DND-41 (cell line): ENCODE data around the gene FAM180A.

Source experiments
- ATAC-seq: fragments of 200-7000 bp; cut with Tn5 transposase; 3 replicates; pipeline ENCODE4 v1.9.1; 2021; ENCODE audit warnings: low read depth; ENCODE audit not compliant: insufficient read depth
- DNase-seq: peaks from one replicate; pipeline ENCODE4 v3.0.0-alpha.2; 2020
- H2AFZ ChIP-seq: 2 replicates; pipeline ENCODE4 v1.6.0; 2012; ENCODE audit warnings: low read depth, low read length
- H3K27ac ChIP-seq: 2 replicates; pipeline ENCODE4 v1.5.1; 2012; ENCODE audit warnings: low read length, inconsistent platforms
- H3K27me3 ChIP-seq: fragments of 200-600 bp; sonication (generic); 2 replicates; pipeline ENCODE4 v1.6.0; 2012; ENCODE audit warnings: low read length, mild to moderate bottlenecking, inconsistent platforms; ENCODE audit not compliant: insufficient read depth, poor library complexity
- H3K36me3 ChIP-seq: 2 replicates; pipeline ENCODE4 v1.5.1; 2012; ENCODE audit warnings: low read length, inconsistent platforms; ENCODE audit not compliant: insufficient read depth
- H3K4me1 ChIP-seq: 2 replicates; pipeline ENCODE4 v1.5.1; 2012; ENCODE audit warnings: mild to moderate bottlenecking, low read length; ENCODE audit not compliant: insufficient read depth
- H3K4me2 ChIP-seq: 2 replicates; pipeline ENCODE4 v1.6.0; 2012; ENCODE audit warnings: mild to moderate bottlenecking, moderate library complexity, low read length, inconsistent platforms; ENCODE audit not compliant: insufficient read depth
- H3K4me3 ChIP-seq, 2 experiments: fragments of 200-600 bp in 1 of 2; shearing (Covaris generic) in 1 of 2; 2 replicates each; pipeline ENCODE4 v1.5.1; 2012 to 2016; ENCODE audit warnings: inconsistent platforms in 2 of 2, low read length in 2 of 2, mild to moderate bottlenecking in 2 of 2, low read depth in 1 of 2, moderate library complexity in 1 of 2
- H3K79me2 ChIP-seq: 2 replicates; pipeline ENCODE4 v1.6.0; 2012; ENCODE audit warnings: low read length, inconsistent platforms; ENCODE audit not compliant: insufficient read depth
- H3K9ac ChIP-seq: 2 replicates; pipeline ENCODE4 v1.6.0; 2012; ENCODE audit warnings: low read depth, mild to moderate bottlenecking, inconsistent platforms, low read length, moderate library complexity
- H3K9me3 ChIP-seq: 2 replicates; pipeline ENCODE4 v1.5.1; 2012; ENCODE audit warnings: low read length, moderate library complexity, mild to moderate bottlenecking, inconsistent platforms; ENCODE audit not compliant: insufficient read depth, severe bottlenecking
- H4K20me1 ChIP-seq: 2 replicates; pipeline ENCODE4 v1.6.0; 2012; ENCODE audit warnings: low read length; ENCODE audit not compliant: insufficient read depth
- CTCF ChIP-seq: IDR thresholded peaks from 2 replicates; pipeline ENCODE4 v1.5.1; 2012; ENCODE audit warnings: borderline replicate concordance, low read length, moderate library complexity, mild to moderate bottlenecking; ENCODE audit not compliant: poor library complexity, severe bottlenecking; ENCODE audit errors: extremely low read depth
- EZH2 ChIP-seq: IDR thresholded peaks from 3 replicates; pipeline ENCODE4 v1.6.1; 2012; ENCODE audit warnings: borderline replicate concordance, low read depth, mild to moderate bottlenecking, moderate library complexity, low read length, inconsistent platforms; ENCODE audit not compliant: severe bottlenecking

FAM180A gene

GRCh38 chr7:135748770-135749169 is at the start of gene FAM180A:
TSS of gene FAM180A (minus strand) at chr7:135748813. CDS start at chr7:135748580, 233 bp downstream.
- Histone ChIP-seq H3K4me2 (no peak within 1 kb of the TSS), H3K9me3 (no peaks in the 10 kb centered on the region), H3K4me1 (no peaks in the 10 kb centered on the region), H2AFZ (no peak within 1 kb of the TSS), H4K20me1 (no peaks in the 10 kb centered on the region), H3K27ac (no peak within 1 kb of the TSS), H3K27me3 (no peaks in the 10 kb centered on the region), H3K4me3 (no peak within 1 kb of the TSS), H3K9ac (no peak within 1 kb of the TSS), H3K79me2 (no peaks in the 10 kb centered on the region), H3K36me3 (no peaks in the 10 kb centered on the region)
- no peak for TF ChIP-seq EZH2
- no peak for TF ChIP-seq CTCF
- no peak for ATAC-seq
- no peak for DNase-seq

GRCh38 chr7:135798095-135798494 is 49.5 kb upstream of the FAM180A start:
- H2AFZ ChIP-seq: no peak overlapping the region
- no peaks in the 10 kb centered on the region for H4K20me1 ChIP-seq
- no peak overlapping the region for H3K27ac ChIP-seq
- H3K9ac ChIP-seq: no peak overlapping the region
- H3K9me3 ChIP-seq: no peaks in the 10 kb centered on the region
- ATAC-seq (no peak), DNase-seq (no peak)
- H3K4me3 ChIP-seq: no peak overlapping the region
- no peaks in the 10 kb centered on the region for H3K36me3 ChIP-seq
- no peaks in the 10 kb centered on the region for H3K27me3 ChIP-seq
- no peak overlapping the region for H3K4me2 ChIP-seq
- H3K79me2 ChIP-seq: no peaks in the 10 kb centered on the region
- peaks cover 3% of the 10 kb centered on the region; the same call in 1 of the 2 replicates for H3K4me1 ChIP-seq
- TF ChIP-seq EZH2 (no peak), CTCF (no peak)

DNA sequence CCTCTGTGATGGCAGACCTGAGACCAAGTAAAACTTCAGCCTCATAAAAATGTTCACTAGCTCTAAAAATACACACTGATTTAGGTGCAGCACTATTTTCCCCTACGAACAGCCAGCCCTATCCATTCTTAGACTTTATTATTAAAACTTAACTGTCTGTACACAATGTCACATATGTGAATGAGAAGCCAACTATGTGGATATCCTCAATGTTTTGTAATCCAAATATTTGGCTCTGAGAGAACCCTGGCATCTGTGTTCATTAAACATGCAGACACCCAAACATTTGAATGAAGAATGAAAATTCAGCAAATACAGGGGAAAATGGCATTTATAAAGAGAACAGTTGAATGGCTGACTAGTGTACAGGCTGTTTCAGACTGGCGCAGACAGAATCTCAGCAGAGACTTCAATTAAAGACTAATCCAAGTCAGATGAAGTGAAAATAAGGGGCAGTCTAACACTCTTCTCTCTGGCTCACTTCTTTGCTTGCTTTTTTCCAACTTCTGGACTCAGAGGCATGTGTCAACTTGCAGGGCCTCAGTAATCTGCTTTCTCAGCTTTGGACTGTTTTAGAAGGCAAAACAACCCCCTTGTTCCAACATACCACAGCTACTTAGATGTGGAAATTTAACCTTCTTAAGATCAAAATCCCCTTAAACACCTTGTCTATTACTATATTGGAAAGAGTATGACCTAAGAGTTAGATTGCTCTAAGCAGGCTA is 47.4 kb upstream of the FAM180A start:
- Histone ChIP-seq H3K27me3 (no peaks in the 10 kb centered on the region), H2AFZ (no peak overlapping the region), H3K4me3 (no peak overlapping the region), H3K4me2 (no peak overlapping the region), H3K36me3 (no peaks in the 10 kb centered on the region), H3K79me2 (no peaks in the 10 kb centered on the region), H3K27ac (no peak overlapping the region), H3K4me1 (no peaks in the 10 kb centered on the region), H3K9ac (no peak overlapping the region), H3K9me3 (no peaks in the 10 kb centered on the region), H4K20me1 (no peaks in the 10 kb centered on the region)
- ATAC-seq (no peak), DNase-seq (no peak)
- TF ChIP-seq EZH2 (no peak), CTCF (no peak)
